Gastroesophageal sphincter (tissue), 3 donors: ENCODE data around the gene CFAP92.

ENCODE experiments used
- CTCF ChIP-seq, 4 experiments: fragments of 200-600 bp in 2 of 4; fragments of 450-650 bp in 2 of 4; sonication (generic) in 1 of 4; IDR thresholded peaks; one replicate each; pipeline ENCODE4 v1.5.1; 2017 to 2019; ENCODE audit warnings: antibody characterized with exemption in 4 of 4, mild to moderate bottlenecking in 2 of 4, moderate library complexity in 2 of 4
- POLR2A ChIP-seq, 2 donors: fragments of 450-650 bp; IDR thresholded peaks; one replicate each; pipeline ENCODE4 v1.6.1; 2017; ENCODE audit warnings: antibody characterized with exemption in 2 of 2, mild to moderate bottlenecking in 2 of 2, moderate library complexity in 1 of 2

DNA sequence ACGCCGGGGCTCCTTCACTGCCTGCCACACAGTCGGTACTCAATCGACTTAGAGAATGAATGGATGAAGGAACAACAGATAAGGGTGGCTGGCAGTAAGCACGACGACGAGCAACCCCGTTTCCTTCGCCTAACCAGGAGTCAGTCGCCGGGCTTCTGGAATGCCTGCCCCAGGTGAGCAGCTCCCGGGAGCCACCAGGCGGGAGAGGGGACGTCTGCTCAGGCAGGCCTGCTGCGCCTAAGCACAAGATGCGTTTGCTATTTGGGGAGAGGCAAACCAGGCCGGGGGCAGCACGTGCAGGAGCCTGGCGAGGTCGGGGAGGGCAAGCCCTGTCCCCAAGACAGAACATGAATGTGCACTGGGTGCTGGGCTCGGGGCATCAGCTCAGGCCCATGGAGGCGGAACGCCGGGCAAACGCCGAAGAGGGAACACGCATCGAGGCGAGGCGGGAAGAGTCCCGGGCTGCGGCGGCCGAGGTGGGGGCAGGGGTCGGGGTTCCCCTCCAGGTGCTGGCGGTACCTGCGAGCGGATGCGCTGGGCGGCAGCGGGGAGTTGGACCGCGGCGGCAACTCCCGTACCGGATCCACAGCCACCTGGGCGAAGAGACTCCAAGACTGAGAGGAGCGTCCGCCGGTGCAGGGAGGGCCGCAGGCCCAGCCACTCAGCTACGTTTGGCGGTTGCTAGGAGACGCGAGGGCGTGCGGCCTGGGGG is at the start of gene CFAP92:
- TF ChIP-seq CTCF (IDR thresholded peaks at IDR 0.05) = no peak
- no peak for TF ChIP-seq POLR2A (IDR thresholded peaks at IDR 0.05)
